Stimulated activated CD4-positive, alpha-beta T cell treated with anti-CD3 and anti-CD28 coated beads, Interleukin-2, amount 100 ng/mL, for 4 hours (primary cell): ENCODE results near the gene PBX4.

ENCODE experiments used
- DNase-seq: peaks from one replicate; pipeline ENCODE4 v3.0.0-alpha.2; 2020; ENCODE audit warnings: low read depth

The PBX4 gene

DNA sequence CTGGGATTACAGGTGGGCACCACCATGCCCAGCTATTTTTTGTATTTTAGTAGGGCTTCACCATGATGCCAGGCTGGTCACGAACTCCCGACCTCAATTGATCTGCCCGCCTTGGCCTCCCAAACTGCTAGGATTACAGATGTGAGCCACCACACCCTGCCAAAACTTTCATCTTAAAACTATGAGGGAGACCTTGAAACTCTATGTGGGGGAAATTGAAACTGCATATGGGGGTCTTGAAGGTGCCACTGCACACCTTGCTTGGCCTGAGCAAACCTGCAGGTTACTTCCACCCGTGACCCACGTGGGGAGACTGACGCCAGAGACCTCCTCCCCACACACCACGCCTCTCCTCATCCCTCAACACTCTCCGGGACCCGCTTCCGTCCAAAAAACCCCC lies 64.8 kb downstream of the PBX4 start:
- DNase-seq, result no peak

DNA sequence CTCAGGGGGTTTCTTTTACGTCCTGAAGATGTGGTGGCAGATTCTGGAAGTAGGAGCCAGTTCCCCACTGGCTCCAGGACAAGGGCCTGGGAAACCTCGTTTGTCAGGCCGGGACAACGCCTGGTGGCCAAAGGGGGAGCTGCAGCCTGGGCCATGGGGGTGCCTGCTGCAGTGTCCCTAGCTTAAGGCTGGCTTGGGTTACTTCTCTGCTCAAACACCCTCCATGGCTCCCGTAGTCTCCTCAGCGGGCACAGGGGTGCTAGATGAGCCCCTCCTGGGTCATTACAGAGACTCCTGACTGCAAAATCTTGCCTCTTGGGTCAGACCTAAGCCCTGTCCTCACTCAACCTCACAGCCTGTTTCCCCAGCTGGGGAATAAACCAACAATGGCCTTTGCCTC lies 65.7 kb downstream of the PBX4 start:
- DNase-seq, result no peak

DNA sequence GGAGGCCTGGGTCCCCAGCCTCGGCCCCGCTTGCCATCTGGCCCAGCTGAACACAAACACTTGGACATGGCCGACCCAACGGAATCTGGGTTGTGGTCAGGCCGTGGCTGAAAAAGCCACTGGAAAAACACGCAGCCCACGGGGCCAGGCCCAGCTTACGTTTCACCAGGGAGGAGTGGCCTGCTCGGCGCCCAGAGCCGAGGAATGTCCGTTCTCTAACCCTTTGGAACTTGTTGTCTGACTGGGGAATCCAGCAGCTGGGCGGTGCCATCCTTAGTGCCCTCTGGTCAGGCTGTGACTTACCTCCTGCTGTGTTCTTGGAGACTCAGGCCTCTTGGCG lies 66.7 kb downstream of the PBX4 start:
- no peak for DNase-seq

DNA sequence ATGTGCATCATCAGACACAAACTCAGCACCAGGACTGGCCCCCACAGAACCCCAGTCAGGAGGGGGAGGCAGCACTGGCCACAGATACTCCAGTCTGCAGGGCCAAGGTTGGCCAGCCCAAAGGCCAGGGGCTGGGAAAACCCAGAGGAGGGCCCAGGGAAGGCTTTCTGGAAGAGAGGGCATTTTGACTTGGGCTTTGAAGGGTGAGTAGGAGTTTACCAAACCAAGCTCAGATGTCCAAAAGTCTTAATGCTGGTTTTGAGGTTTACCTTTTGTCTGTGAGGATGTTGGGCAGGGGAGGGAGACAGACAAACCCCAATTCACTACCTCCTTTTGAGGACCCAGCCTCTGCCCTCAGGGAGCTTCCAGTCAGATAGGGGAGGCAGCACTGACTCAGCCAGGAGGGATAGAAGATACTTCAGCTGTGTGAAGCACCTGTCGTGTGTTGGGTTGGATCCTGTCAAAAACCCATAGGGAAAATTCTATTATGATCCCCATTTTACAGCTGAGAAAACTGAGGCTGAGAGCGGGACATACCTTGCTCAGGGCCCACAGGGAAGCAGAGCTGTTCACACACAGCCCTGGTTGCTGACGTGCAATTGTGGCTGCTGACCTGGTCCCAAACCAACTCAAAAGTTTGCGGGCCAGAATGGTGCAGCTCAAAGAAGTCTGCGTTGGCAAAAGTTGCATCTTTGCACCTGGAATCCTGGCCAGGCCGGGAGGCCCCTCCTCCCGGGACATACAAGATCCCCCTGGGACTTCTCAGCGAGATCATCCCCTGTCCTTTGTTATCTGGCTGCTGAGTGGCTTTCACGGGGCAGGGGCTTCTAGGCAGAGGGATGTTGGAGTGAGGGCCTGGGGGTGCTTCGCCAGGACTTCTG lies 67.3 kb downstream of the PBX4 start:
- no peak for DNase-seq

DNA sequence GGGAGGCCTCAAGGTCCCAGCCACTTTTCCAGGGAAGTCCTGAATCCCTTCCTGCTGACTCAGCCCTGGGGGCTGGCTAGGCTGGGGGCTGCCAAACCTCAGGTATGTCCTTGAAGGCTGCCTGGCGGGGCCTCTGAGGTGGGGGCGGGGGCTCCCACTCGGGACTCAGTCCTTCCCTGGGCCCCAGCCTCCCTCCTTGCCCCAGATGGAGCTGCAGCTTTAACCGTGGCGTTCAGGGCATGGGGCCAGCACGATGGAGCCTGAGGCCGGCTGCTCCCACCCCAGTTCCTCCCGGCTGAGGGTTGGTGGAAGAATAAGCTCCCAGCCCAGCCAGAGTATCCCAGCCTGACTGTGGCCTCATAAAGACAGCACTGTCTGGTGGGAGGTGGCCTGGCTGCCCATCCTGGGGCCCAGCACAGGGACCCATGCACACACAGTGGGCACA lies 68.0 kb downstream of the PBX4 start:
- DNase-seq, result no peak

DNA sequence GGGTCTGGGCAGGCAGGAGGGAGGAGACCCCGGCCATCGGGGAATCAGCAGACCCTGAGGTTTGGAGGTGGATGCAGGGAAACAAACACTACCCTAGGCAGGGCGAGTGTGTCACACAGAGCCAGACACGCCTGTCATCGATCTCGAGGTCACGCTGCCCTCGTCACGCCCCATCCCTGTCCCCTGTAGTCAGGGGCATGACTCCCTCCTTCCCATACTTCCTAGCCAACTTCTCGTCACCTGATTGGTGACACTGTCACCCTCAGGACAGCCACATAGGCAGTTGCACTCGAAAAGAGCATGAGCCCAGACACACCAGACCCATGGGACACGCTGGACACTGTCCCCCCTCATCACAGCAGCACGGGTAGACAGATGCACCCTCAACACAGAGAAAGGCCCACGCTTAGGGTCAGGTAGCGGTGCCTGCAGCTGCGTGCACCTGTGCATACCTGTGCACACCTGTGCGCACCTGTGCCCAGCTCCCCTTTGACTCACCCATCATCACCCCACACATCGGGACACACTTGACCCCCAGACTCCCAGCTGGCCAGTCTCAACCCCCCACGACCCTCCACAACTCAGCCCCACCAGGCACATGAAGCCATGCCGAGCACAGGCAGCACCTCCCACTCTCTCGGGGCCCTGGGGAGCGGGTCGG lies 68.6 kb downstream of the PBX4 start:
- no peak for DNase-seq

DNA sequence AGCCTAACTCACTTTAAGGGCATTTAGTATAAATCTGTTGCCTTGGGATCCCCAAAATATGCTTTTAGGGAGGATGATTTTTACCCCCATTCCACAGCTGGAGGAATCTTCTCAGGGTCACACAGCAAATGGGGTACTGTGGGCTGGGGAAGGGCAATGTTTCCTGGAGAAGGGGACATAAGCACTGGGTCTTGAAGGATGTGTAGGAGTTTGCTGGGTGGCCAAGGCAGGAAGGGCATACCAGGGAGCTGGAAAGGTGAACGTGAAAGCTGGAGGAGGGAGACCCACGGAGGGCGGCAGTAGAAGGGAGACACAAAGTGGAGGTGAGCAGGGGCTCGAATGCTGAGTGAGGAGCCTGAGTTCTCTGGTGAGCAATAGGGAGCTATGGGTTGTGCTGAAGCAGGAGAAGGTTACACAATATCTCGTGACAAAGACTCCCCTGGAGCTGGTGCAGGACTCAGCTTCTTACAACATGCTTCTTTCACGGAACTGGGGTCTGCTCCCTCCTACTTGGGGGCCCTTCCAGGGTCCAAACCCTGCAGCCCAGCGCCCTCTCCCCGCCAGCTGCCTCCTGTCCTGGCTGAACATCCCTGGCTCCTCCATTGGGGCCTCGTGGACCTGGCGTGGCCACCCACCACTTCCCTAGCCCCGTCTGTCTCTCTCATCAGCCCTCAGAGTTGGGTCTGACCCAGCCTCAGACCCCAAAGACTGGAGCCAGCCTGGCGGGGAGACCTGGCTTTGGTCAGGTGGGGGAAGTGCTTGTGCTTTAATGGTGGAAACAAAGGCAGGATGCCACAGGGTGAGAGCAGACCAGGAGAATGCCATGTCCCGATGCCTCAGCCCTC lies 69.3 kb downstream of the PBX4 start:
- no peak for DNase-seq

DNA sequence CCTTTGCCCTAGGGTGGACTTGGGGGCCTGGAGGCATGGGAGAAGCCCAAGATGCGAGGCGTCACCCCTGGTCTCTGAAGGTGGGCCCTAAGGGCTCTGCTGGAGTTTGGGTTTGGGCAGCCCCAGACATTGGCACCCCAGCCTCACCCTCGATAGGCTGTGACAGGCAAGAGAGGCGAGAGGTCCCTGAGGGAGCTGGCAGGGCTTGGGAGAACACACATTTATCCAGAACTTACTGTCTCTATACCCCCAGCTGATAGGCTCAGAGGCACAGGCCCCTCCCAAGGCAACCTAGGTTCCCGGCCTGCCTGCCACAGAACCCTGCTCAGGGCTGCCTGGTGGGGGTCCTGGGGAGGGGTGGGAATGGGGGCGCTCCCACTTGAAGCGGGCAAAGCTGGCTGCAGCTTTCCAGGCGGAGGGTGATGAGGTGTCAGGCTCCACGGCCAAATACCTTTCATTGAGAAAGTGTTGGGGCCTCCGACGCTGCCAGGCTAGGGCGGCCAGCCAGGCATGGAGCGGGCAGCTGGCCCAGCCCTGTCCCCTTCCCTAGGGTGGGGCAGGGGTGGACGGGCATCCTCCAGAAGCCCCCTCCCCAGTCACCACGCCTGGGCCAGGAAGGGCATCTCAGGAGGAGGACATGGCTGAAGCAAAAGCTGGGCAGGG lies 70.7 kb downstream of the PBX4 start:
- DNase-seq, result no peak

DNA sequence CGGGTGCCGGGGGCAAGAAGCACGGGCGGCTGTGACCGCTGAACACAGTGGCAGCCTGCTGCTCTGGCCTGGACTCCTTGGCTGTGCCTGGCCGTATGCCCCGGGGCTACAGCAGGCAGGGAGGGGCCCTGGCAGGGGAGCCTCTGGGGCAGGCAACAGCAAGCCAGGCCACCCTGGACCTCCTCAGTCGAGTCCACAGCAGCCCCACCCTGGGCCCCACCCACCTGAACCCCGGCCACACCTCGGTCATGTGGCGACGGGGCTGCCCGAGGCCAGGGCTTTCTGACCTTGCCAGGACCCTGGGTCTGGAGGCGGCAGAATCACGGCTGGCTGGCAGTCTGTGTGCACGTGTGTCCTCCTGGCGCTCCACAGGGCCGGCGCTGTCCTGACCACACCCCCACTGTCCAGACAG lies 71.7 kb downstream of the PBX4 start:
- DNase-seq, result no peak

DNA sequence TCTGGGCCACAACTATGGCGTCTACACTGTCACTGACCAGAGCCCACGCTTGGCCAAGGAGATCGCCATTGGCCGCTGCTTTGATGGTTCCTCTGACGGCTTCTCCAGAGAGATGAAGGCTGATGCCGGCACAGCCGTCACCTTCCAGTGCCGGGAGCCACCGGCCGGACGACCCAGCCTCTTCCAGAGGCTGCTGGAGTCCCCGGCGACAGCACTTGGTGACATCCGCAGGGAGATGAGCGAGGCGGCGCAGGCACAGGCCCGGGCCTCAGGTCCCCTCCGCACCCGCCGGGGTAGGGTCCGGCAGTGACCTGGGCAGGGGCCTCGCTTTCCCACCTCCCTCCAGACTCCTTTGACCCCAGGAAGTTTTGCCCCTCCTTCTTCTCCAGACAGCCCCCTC lies 72.8 kb downstream of the PBX4 start:
- no peak for DNase-seq

DNA sequence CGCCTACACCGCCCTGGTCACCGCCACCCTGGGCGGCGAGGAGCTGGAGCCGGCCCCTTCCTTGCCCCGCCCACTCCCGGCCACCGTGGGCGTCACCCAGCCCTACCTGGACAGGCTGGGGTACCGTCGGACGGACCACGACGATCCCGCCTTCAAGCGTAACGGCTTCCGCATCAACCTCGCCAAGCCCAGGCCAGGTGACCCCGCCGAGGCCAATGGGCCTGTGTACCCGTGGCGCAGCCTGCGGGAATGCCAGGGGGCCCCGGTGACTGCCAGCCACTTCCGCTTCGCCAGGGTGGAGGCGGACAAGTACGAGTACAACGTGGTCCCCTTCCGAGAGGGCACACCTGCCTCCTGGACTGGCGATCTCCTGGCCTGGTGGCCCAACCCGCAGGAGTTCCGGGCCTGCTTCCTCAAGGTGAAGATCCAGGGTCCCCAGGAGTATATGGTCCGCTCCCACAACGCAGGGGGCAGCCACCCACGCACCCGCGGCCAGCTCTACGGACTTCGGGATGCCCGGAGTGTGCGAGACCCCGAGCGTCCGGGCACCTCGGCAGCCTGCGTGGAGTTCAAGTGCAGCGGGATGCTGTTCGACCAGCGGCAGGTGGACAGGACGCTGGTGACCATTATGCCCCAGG lies 73.4 kb downstream of the PBX4 start:
- DNase-seq, result no peak

DNA sequence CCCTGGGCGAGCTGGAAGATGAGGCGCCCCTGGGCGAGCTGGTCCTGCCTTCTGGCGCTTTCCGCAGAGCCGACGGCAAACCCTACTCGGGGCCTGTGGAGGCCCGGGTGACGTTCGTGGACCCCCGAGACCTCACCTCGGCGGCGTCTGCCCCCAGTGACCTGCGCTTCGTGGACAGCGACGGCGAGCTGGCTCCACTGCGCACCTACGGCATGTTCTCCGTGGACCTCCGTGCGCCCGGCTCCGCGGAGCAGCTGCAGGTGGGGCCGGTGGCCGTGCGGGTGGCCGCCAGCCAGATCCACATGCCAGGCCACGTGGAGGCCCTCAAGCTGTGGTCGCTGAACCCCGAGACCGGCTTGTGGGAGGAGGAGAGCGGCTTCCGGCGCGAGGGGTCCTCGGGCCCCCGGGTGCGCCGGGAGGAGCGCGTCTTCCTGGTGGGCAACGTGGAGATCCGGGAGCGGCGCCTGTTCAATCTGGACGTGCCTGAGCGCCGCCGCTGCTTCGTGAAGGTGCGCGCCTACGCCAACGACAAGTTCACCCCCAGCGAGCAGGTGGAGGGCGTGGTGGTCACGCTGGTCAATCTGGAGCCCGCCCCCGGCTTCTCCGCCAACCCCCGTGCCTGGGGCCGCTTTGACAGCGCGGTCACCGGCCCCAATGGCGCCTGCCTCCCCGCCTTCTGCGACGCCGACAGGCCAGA lies 74.1 kb downstream of the PBX4 start:
- DNase-seq, result no peak

DNA sequence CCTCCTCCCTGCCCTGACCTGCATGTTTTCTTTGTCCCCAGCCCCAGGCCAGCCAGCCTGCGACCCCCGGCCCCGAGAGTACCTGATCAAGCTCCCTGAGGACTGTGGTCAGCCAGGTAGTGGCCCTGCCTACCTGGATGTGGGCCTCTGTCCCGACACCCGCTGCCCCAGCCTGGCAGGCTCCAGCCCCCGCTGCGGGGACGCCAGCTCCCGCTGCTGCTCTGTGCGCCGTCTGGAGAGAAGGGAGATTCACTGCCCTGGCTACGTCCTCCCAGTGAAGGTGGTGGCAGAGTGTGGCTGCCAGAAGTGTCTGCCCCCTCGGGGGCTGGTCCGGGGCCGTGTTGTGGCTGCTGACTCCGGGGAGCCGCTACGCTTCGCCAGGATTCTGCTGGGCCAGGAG lies 74.8 kb downstream of the PBX4 start:
- no peak for DNase-seq

DNA sequence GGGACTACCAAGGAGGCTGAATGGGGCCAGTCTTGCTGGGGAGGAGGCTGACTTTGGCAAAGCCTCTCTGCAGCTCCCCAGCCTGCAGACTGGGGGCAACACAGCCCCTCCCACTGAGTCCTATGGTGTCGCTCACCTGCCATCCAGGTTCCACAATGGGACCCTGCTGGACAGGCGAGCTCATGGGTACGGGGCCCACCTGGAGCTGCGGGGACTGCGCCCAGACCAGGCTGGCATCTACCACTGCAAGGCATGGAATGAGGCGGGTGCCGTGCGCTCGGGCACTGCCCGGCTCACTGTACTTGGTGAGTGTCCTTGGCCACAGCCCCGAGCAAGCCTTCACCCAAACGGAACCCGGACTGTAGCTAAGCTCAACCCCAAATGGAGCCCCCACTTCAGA lies 75.4 kb downstream of the PBX4 start:
- no peak for DNase-seq

DNA sequence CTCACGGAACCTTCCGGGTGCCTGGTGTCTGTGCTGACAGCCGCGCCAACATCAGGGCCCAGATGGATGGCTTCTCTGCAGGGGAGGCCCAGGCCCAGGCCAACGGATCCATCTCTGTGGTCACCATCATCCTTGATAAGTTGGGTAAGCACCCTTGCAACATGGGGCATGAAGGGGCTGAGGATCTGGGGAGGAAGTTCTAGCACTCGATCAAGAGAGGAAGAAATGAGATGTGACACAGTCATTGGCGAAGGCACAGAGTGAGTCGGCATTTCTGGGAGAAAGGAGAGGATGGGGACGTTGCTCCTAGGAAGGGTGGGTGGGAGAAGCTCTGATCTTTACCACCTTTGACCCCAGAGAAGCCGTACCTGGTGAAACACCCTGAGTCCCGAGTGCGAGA lies 76.0 kb downstream of the PBX4 start:
- DNase-seq, result no peak

DNA sequence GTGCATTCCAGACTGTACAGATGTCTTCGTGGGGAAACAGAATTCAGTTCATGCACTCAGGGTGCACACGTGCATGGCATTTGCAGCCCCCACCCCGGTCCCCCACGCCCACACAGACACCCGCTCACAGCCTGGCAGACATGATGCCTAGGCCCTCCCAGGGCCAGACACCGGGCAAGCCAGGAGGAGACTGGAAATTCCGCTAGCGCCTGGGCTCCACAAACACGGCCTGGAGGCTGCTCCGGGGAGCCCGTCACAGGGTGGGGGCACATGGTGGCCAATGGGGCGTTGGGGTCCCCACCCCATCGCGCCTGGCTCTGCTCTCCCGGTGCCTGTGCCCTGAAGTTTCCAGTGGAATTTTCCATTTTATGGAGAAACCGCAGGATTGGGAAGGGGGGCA lies 76.9 kb downstream of the PBX4 start:
- no peak for DNase-seq

DNA sequence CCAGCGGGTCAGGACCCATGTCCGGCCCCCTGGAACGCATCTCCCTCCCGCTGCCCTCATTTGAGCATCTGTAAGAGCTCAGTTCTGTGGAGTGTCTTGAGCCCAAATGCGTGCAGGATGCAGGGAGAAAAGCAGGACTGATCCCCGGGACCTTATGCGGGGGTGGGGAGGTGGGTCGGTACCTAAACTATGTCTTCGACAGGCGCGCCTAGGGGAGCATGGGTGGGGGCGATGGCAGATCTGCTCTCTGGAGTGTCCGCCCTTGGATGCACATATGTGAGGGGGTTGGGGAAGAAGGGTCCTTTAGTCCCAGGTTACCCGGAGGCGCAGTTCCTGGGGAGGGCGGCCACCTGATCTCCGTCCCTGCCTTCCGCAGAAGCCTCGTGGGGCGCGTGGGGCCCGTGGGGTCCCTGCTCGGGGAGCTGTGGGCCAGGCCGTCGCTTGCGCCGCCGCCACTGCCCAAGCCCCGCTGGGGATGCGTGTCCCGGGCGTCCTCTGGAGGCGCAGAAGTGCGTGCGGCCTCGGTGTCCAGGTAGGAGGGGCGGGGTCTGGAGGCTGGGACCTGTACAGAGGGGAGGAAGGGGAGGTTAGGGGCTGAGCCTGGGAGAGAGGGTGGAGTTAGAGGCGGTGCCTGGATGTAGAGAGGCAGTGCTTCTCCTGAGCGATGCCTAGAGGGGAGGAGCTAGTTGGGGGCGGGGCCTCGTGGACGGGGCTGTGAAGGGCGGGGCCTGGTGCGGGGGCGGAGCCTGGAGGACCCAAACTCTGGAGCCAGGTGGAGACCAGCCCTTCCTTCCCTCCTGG lies 77.6 kb downstream of the PBX4 start:
- DNase-seq, result peak; percentile 65

DNA sequence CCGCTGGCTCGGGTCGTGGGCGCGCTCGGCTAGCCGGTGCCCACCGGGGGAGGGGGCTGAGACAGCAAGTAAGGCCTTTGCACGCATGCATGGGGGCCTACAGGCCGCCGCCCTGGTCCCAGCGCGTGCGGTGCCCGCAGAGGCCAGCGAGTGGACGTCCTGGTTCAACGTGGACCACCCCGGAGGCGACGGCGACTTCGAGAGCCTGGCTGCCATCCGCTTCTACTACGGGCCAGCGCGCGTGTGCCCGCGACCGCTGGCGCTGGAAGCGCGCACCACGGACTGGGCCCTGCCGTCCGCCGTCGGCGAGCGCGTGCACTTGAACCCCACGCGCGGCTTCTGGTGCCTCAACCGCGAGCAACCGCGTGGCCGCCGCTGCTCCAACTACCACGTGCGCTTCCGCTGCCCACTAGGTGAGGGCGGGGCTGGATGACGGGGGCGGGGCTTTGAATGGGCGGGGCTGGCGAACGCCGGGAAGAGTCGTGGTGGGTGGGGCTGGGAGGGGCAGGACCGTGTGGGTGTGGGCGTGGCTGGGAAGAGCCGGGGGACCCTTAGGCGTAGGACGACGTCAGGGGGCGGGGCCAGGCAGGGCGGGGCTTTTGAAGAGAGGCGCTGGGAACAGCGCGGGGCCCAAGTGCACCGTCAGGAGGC lies 78.3 kb downstream of the PBX4 start:
- peak; percentile 69 for DNase-seq

DNA sequence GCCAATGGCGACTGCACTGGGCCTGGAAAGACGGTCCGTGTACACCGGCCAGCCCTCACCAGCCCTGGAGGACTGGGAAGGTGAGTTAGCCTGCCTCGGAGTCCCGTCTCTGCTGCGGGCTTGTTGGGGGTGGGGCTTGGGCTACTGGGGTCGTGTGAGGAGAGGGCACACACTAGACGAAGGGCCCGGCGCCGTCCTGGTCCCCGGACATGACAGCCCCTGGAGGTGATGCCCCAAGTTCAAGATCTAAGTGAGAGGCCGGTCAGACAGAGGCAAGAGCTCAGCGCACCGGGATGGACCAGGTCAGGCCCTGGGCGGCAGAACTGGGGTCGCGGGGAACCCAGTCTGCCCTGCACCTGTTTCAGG lies 78.8 kb downstream of the PBX4 start:
- no peak for DNase-seq

DNA sequence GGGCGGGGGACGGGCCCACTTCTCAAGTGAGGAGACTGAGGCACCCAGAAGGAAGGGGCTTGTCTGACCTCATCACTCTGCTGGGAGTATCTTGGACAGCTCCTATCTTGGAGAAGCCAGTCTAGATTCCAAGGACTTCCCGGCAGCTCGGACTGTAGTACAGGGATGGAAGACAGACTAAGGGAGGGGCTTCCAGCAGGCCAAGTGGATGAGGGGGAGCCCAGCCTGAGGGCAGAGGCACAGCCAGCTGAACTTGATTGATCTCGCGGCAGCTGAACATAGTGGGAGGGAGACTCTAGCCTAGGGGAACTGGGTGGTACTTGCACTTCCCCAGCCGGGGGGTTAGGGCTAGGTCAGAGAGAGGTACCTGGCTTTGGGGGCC lies 79.7 kb downstream of the PBX4 start:
- DNase-seq, result no peak
